Stimulated activated naive CD8-positive, alpha-beta T cell treated with anti-CD3 and anti-CD28 coated beads, Interleukin-15, Interleukin-2, amounts not matched to agents 100 U/mL and 50 U/mL, for 24 hours (primary cell): ENCODE data around the gene RIPK1.
A peak's percentile ranks its signal among the peaks of the same experiment; 100 is the strongest.
"Not testable (repeated sequence)": the region's sequence is repeated elsewhere in the genome, so short reads cannot be mapped to it uniquely, and the experiment has no call there.

Experiments
- ATAC-seq: fragments of 150-1000 bp; cut with Tn5 transposase; one replicate; pipeline ENCODE4 v1.10.0; 2021
- DNase-seq: peaks from one replicate; pipeline ENCODE4 v3.0.0; 2021

The RIPK1 gene

DNA sequence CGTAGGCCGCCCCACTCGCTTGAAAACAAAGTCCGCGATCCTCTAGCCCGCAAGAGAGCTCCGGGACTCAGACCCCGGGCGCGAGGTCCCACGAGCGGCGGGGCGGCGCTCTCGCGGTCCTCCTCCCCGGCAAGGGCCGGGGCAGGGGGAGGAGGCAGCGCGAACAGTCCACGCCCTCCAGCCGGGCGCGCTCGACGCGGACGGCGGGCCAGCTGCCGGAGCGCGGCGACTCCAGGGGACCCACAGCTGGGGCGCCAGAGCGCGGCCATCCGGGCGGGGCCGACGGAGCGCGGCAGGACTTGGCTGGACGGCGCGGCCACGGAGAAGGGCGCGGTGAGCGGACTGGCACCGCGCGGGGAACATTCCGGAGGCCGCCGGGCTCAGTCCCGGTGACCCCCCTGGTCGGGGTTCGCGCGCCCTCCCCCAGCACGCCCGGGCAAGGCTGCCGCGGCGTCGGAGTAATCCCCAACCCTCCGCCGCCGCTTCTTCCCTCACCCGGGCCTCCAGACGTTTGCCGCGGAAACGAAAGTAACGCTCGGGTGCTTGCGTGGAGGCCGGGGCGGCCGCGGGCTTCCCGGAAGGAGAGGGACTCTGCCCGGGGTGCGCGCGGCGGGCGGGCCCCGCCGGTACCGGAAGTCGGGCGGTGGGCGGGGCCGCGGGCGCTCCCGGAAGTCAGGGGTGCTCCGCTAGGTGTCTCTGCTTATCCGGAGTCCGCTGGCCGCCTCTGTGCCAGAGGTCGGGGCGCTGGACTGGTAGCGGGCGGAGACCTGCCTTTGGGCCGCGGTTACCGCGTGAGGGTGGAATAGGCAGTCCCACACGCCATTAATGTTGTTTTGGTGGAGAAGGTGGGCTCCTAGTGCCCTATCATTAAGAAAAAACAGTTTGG, at the start of gene RIPK1:
RIPK1 (plus strand) TSS at position 166 of the 886 bp plus-strand sequence. CDS start 8,330 bp downstream, outside the sequence.
- ATAC-seq (peak; percentile 90), DNase-seq (peak; percentile 97)

DNA sequence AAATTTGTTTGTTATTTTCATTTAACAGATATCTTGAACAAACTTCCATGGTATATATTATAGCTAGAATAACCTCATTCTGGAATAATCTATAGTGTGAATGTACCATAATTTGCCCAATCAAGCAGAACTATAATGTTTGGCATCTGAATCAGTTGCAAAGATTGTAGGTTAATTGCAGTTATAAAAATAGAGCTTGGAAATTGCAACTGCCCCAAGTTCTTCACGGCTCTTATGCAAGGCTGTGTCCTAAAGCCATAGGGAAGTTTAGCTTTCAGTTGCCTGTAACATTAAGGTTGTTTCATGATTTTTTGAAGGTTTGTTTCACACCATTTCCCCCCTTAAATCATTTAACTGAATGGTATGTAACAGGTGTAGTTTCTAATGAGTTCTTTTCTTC, 49.2 kb upstream of the RIPK1 start:
- DNase-seq (no peak), ATAC-seq (no peak)

DNA sequence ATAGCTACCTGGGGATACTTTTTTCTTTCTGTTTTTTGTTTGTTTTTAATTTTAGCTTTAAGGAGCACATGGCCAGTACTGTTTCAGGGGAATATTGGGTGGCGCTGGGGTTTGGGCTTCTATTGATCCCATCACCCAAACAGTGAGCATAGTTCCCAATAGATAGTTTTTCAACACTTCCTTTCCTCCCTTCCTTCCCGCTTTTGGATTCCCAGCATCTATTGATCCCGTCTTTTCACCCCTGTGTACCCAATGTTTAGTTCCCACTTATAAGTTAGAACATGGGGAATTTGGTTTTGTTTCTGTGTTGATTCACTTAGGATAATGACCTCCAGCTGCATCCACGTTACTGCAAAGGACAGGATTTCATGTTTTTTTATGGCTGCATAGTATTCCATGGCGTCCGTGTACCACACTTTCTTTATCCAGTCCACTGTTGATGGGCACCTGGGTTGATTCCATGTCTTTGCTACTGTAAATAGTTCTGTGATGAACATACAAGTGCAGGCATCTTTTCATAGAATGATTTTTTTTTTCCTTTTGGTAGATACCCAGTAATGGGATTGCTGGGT, 48.5 kb upstream of the RIPK1 start:
- DNase-seq (no peak), ATAC-seq (no peak)

DNA sequence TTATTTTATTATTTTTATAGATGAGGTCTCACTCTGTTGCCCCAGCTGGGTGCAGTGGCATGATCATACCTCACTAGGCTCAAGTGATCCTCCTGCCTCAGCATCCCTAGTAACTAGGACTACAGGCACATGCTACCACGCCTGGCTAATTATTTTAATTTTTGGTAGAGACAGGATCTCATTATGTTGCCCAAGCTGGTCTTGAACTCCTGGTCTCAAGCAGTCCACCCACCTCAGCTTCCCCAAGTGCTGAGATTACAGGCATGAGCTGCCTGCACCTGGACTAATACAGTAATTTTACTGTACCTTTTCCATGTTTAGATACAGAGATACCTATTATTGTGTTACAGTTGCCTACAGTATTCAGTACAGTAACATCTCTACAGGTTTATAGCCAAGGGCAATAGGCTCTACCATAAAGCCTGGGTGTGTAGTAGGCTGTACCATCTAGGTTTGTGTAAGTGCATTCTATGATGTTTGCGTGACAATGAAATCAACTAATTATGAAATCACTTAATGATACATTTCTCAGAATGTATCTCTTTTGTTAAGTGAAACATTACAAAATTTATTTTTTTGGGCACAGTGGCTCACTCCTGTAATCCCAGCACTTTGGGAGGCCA, 47.2 kb upstream of the RIPK1 start:
- not testable (repeated sequence) for ATAC-seq, DNase-seq

DNA sequence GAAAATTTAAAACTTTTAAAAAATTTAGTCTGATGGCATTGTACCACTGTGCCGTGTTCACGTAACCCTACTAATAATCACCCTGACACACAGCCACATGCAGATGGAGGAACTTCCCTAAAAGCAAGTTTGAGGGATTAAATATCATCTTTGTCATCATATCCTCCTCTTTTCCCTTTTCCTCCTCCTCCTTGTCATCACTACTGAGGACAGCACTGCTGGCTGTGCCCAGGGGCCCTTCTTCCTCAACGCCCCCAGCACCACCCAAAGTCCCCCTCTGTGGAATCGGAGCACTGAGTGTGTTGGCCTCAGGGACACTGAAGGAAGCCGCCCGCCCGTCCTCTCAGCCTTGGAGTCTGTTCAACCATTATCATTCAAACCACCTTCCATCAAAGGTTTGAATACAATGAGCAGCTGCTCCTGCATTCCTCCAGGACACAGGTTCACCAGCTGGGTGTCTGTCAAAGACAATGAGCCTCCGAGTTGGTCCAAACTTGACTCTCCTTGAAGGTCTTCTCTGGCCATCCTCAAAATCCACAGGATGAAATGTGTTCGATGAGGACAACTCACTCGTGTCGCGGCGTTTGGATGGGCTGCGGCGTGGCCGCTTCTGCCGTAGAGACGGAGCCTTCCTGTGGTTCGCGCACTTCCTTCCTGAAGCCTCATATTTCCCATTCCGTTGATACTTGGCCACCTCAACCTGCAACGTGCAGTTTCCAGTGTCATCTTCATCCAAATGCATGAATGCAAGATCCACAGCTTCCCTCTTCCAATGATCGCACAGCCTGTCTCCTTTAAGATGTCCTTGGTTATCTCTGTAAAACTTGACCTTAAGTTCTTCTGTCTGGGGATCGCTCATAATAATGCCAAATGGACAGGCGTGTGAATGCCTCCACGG, 45.3 kb upstream of the RIPK1 start:
- peak; percentile 6 for ATAC-seq
- peak; percentile 58 for DNase-seq

DNA sequence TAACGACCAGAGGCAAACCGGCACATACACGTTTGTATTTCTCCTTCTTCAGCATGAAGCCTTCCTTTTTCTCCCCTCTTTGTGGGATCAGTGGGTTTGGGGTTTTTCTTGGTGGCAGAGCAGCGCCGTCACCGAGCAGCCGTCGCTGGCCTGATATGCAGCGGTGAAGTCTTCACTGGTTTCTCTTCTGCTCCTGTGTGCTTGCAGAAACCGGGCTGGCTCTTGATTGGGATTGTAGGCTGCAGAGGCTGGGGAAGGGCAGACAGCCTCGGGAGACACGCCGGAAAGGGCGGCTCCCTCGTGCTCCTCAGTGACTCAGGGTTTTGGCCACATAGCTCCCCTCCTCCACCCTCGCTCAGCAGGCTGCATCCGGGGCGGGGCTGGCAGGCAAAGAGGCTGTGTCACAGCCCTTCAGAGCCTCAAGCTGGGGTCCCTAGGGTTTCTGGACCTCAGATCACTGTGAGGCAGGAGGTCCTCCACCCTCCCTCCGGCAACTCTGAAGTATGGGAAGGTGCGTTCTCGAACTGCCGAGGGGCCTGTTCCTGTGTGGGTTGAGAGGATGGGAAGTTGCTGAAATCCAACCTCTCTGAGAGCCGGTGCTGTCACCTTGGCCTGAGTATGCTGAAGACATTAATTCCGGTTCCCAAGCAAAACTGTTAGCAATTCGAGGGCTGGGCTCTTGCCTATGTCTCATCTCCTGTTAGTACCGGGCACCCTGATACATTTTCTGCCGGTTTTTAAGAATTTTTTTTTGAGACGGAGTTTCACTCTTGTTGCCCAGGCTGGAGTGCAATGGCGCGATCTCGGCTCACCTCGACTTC, 44.4 kb upstream of the RIPK1 start:
- peak; percentile 93 for DNase-seq
- ATAC-seq = peak; percentile 92

DNA sequence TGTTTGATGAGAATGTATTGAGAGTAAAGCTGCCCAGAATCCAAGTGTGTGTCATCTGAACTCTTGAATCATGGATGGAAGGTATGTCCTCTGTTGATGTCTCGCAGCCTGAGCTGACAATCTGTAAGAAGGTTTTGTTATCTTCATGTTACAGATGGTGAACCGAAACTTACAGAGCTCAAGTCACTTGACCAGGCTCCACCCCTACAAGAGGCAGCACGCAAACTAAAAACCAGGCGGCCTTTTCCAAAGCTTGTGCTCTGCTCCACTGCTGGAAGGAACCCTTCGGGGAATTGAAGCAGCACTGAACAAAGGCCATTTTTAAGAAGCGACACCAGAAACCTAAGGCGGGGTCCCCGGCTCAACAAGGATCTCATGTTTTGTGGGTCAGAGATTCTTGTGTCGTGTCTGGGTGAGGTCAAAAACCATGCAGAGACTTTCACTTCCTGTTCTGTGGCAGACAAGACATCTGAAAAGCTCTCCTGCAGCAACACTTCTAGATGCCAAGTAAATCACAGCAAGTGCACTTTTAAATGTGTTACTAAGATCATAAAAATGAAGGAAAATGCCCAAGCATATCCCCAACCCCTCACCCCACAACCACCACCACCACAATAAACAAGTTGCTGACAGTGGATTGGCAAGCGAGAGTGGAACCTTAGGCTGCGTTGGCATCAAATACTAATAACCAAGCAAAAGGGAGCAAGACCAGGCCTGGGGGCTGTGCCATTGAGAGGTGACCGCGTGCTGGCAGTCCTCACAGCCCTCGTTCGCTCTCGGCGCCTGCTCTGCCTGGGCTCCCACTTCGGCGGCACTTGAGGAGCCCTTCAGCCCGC, 41.3 kb upstream of the RIPK1 start:
- ATAC-seq (no peak), DNase-seq (peak; percentile 28)

DNA sequence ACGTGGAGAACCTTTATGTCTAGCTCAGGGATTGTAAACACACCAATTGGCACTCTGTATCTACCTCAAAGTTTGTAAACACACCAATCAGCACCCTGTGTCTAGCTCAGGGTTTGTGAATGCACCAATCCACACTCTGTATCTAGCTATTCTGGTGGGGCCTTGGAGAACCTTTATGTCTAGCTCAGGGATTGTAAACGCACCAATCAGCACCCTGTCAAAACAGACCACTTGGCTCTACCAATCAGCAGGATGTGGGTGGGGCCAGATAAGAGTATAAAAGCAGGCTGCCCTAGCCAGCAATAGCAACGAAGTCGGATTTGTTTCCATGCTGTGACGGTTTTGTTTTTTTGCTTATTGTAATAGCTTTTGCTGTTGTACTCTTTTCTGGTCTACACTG, 40.1 kb upstream of the RIPK1 start:
- DNase-seq, ATAC-seq: not testable (repeated sequence)

DNA sequence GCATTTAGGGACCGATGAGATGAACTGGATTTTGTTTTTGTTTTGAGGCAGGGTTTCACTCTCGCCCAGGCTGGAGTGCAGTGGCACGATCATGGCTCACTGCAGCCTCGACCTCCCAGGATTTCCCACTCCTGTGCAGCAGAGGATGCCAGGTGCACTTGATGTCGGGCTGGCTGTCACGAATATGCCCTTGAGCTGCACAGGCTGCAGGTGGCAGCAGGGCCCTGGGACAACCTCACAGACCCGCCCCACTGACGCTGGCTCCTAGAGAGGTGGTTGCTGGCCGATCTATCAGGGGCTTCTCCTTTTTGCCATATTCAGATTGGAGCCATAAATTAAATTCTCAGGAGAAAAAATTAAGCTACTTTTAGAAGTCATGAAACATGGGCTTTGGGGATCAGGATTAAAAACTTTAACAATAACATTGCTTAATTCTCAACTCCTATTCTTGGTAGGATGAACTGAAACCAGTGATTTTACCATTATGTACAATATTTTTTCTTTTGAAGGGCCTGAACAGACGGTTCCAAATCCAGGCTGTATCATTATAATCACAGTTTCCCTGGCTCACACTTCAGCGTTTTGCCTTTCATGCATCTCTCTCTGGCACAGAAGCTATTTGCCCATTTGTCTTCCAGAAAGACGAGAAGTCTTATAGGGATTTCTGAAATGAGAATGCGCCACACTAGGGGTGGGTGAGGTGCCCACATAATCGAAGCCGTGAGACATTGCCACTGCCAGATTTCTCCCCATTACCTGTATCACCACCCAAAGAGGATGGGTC, 36.2 kb upstream of the RIPK1 start:
- ATAC-seq (no peak), DNase-seq (no peak)

DNA sequence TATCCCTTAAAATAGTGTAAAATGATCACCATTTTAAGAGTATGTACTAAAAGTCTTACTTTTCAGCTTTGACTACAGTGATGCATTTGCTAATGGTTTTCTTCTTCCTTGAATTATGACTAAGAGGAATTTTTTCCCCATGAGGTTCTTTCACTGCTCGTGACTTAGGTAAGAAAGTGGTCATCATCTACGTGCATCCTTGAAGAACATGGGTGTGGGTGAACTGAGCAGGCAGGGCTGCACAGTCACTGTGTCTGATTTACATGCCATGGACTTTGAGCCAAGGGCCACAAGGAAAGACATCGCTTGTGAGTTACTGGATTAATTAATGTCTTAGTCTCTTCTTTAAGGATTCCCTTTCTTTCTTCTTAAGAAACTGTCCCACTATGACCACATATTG, 35.3 kb upstream of the RIPK1 start:
- no peak for ATAC-seq
- no peak for DNase-seq

DNA sequence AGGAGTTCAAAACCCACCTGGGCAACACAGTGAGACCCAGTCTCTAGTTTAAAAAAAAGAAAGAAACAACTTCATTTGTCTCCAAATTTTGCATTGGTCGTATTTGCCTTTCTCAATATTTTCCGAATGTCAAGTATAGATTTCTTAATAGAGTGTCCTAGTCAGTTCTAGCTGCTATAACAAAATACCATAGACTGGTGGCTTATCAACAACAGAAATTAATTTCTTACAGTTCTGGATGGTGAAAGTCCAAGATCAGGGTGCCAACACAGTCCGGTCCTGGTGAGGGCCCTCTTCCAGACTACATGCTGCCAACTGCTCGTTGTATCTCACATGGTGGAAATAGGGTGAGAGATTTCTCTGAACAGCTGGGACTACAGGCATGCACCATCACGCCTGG, 34.6 kb upstream of the RIPK1 start:
- ATAC-seq = no peak
- no peak for DNase-seq

DNA sequence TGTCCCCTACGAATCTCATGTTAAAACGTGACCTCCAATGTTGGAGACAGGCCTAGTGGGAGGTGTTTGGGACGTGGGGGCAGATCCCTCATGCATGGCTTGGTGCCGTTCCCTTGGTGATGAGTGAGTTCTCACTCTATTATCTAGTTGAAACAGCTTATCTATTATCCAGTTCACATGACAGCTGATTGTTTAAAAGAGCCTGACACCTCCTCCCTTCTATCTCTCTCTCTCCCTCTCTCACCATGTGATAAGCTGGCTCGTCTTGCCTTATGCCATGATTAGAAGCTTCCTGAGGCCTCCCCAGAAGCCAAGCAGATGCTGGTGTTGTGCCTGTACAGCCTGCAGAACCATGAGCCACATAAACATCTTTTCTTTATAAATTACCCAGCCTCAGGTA, 32.9 kb upstream of the RIPK1 start:
- ATAC-seq (no peak), DNase-seq (no peak)

DNA sequence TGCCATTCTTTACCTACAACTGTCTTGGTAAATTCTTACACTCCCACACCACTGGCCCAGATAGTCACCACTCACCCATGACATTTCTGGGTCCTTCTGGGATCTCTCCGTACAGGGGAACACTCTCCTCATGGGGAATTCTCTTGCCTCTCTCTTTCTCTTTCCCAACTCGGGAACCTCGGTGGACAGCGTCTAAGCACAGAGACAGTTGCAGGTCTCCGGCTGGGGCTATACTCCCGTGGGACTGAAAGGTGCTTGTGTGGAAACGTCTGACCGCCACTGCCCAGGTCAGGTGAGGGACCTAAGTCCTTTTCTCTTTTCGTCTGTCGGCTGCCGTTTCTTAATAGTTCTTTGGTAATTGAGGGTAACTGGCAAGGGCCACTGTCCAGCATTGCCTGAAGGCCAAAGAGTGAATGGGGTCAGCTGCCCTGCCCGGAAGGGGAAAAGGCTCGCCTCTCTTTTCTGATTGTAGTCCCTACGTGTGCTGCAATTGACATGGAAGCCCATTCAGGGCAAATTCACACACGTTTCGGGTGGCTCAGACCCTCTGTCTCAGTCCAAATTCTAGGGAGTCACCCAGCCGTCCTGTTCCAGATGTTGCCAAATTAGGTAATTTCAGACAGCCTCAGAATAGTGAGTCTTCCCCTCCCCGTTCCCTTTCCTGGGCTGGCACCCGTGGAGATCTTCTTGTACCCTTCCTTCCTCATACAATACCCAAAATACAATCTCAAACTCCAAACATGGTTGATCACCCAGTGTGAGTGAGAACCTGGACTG, 31.2 kb upstream of the RIPK1 start:
- DNase-seq (no peak), ATAC-seq (no peak)

DNA sequence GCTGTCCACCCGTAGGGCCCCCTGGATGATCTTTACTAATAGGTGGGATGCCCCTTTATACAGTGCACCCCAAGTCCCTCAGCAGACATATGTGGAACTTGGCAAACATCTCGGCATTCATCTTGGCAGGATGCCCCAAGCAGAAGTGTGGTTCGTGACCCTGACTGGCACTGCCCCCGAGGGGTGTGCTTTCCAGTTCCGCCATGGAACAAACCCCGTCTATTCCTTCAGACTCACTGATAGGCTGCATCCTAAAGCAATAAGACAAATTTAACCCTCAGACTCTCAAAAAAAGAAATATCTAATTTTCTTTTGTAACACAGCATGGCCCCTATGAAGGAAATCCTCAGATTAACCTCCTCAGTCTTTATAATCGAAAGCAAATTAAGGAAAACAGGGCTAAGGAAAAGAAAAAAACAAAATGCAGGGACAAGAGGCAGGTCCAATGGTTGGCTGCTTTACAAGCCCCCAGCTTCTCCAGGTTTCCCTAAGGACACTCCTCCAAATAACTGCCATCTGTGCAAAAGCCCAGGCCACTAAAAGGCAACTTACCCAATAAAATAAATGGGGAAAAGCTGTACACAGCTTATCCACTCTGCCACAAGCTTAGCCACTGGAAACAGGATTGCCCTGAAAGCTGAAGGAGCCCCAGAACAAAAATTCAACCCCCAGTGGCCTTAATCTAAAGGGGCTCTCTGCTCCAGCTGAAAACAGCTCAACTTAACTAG, 30.5 kb upstream of the RIPK1 start:
- DNase-seq (no peak), ATAC-seq (no peak)

DNA sequence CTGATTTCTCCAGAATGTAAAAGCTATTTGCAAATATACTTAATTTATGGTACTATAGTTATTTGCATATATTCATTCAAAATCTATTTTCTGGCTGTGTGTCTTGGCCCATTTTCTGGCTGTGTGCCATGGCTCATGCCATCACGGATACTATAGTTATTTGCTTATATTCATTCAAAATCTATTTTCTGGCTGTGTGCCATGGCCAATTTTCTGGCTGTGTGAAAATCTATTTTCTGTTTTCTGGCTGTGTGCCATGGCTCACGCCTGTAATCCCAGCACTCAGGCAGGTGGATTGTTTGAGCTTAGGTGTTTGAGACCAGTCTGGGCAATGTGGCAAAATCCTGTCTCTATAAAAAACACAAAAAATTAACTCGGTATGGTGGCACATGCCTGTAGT, 28.9 kb upstream of the RIPK1 start:
- ATAC-seq = no peak

DNA sequence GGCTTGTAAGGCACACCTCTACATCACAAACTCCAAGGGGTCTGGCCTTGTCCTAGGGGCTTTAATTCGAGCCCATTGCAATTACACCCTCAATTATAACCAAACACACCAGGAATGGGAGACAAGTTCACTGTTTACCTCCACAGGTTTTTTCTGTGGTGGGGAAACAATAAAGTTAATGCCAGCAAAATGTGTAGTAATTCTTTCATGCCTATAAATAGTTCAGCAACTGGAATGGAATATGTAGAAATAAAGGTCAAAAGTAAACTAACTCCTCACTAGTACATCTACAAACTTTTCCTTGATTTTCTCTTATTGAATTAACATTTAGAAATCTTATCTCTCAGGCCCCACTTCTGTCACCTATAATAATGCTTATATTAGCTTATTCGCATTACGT, 27.1 kb upstream of the RIPK1 start:
- ATAC-seq (no peak), DNase-seq (no peak)

More for the DNA sequence above, 28.9 kb upstream of the RIPK1 start:
- no peak for DNase-seq

DNA sequence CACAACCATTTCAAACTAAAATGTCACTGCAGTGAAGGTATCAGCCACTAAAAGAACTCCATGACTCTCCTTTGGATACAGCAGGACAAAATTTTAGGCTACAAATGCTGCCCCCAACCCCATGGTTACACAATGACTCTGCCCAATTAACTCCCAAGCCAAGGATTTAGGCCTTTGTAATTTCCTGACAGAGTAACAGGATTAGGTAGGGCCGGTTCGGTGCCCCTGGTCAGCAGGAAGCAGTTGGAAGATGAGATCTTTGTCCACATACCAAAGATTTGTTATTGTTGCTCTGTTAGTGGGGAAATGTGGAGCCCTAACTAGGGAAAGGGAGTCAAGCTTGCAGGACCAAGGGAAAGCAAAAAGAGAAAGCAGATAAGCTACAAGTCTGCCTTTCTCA, 26.7 kb upstream of the RIPK1 start:
- no peak for ATAC-seq
- no peak for DNase-seq

DNA sequence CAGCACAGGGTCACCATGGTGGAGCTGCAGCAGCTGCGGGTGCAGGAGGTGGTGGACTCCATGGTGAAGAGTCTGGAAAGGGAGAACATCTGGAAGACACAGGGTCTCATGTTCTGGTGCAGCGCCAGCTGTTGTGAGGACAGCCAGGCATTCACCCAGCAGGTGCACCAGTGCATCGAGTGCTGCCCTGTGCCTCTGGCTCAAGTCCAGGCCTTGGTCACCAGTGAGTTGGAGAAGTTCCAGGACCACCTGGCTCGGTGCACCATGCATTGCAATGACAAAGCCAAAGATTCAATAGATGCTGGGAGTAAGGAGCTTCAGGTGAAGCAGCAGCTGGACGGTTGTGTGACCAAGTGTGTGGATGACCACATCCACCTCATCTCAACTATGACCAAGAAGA, 22.9 kb upstream of the RIPK1 start:
- DNase-seq (no peak), ATAC-seq (no peak)
